OCI-LY7 (cell line): ENCODE data around the gene NFKBIE.

Experiments
- CTCF ChIP-seq: fragments of 200-600 bp; sonication (generic); conservative IDR thresholded peaks from 2 replicates; pipeline ENCODE4 v1.5.1; 2014; ENCODE audit warnings: mild to moderate bottlenecking, antibody characterized with exemption, low read length, moderate library complexity, mixed read lengths
- EZH2phosphoT487 ChIP-seq: fragments of 200-600 bp; sonication (generic); IDR thresholded peaks from 2 replicates; pipeline ENCODE4 v1.6.1; 2018; ENCODE audit warnings: low read depth, borderline replicate concordance, mild to moderate bottlenecking, mixed run types, antibody characterized with exemption, low read length, moderate library complexity, mixed read lengths

- TF ChIP-seq CTCF (no peak), EZH2phosphoT487 (no peak)
Measured at GRCh38 chr6:44258921-44259320, 6.4 kb downstream of the NFKBIE start.
